ENCODE data around the gene CELF6. TPM values are rescaled to one million over a fixed set of nuclear protein-coding genes. Genes with fewer than 3 reads are reported as not detected.
A peak's percentile ranks its signal among the peaks of the same experiment; 100 is the strongest.

CELF6 gene
- total RNA-seq, 1 donor from 2014 or later, result not detected

DNA sequence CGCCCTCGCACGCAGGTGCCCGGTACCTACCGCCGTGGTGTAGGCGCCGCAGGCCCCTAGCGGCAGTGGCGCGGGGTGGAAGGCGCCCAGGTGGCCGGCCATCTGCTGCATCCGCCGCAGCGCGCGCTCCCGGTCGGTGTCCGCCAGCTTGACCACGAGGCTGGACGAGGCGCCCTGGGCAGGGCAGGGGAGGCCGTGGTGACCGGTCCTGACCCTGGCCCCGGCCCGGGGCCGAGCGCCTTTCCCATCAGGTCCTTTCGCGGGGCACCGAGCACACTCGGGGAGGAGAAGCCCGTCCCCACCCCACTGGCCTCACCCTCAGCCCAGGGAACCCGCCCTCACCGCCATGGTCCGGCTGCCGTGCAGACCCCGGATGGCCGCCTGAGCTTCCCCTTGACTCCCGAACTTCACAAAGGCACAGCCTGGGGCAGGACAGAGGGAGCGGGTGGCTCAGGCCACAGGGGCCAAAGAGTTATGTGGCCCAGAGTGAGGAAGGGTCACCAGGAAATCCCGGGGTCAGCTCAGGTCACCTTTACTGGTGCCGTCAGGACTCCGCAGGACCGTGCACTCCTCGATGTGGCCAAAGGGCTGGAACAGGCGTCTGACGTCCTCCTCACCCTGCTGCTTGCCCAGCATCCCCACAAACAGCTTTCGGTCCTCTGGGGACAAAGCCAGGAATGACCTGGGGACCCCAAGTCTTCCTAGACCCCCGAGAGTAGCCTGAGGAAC is 30.2 kb downstream of the CELF6 start:
- H3K9me3 ChIP-seq, result no peaks in the 10 kb centered on the region
- intact Hi-C loops (cut with DNase I), result no loop called here
- DNase-seq (ENCODE audit: low spot score in 2 of 2), result no peak
- H3K27ac ChIP-seq, result no peak overlapping the region
- no peak overlapping the region for H3K4me3 ChIP-seq
- TF ChIP-seq, protein P1, sequence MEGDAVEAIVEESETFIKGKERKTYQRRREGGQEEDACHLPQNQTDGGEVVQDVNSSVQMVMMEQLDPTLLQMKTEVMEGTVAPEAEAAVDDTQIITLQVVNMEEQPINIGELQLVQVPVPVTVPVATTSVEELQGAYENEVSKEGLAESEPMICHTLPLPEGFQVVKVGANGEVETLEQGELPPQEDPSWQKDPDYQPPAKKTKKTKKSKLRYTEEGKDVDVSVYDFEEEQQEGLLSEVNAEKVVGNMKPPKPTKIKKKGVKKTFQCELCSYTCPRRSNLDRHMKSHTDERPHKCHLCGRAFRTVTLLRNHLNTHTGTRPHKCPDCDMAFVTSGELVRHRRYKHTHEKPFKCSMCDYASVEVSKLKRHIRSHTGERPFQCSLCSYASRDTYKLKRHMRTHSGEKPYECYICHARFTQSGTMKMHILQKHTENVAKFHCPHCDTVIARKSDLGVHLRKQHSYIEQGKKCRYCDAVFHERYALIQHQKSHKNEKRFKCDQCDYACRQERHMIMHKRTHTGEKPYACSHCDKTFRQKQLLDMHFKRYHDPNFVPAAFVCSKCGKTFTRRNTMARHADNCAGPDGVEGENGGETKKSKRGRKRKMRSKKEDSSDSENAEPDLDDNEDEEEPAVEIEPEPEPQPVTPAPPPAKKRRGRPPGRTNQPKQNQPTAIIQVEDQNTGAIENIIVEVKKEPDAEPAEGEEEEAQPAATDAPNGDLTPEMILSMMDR (IDR thresholded peaks at IDR 0.05), result no peak
- no peaks in the 10 kb centered on the region for H3K27me3 ChIP-seq
- H3K4me1 ChIP-seq, result no peaks in the 10 kb centered on the region
- H3K36me3 ChIP-seq, result no peaks in the 10 kb centered on the region

DNA sequence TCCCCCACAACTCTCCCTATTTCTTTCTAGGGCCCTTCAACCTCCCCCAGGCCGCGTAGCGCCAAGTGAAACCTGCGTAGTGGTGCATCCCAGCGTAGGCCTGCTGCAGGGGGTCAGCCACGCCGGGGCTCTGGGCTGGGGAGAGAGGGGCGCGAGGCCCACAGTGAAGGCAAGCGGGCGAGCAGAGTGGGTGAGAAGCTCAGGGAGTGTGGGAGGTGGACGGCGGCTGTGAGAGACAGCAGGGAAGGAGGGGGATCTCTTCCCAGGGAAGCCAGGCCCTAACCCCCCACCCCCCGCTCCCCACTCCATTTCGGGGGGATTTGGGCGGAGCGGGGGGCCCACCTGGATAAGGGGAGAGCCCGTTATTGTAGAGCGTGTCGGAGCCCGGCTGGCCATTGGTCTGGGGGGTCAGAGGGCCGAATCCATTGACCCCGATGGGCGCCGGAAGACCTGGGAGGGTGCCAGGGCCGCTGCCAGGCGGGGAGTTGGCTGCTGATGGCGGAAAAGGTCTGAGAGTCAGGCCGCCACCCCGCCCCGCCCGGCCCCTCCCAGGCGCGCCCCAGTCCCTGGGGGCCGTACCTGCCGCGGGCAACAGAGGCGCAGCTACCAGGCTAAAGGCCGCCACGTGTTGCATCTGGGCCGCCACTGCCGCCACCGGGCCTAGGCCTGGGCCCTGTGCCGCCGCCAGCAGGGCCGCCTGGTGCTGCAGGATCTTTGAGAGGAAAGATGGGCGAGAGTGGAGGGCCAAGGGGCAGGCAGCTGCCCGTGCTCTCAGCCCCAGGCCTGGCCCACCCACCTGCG is 31.0 kb downstream of the CELF6 start:
- no peak for DNase-seq (ENCODE audit: low spot score in 2 of 2)
- Histone ChIP-seq H3K36me3 (no peaks in the 10 kb centered on the region), H3K27me3 (no peaks in the 10 kb centered on the region), H3K4me1 (no peaks in the 10 kb centered on the region), H3K9me3 (no peaks in the 10 kb centered on the region), H3K4me3 (no peak overlapping the region), H3K27ac (no peak overlapping the region)
- TF ChIP-seq, protein P1 (IDR thresholded peaks at IDR 0.05), result no peak
- intact Hi-C loops (cut with DNase I), result no loop called here

DNA sequence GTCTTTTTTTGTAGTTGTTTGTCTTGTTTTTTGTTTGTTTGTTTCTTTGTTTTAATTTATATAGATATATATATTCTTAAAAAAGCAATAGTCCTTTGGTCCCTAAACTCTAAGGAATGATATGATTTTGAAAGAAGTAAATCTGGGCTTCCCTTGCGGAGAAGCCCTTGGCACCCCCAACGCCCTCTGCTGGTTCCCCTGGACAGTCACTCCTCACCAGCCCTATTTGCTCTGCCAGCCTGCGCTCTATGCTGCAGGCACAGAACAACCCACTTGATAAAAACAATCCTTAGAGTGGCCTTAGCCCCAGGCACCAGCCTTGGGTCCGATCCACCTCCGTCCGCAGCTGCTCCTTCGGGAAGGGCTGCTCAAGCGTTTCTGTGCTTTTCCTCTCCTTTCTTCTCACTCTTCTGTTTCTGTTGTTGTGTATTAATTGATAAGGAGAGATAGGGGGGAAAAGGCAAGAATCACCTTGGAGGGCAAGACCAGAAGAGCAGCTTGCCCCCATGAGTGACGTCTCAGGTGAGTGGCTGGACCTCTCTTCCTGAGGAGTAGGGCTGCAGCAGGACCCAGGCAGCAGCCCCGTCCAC is 33.9 kb downstream of the CELF6 start:
- TF ChIP-seq, protein P1 (IDR thresholded peaks at IDR 0.05), result peak in 2 of 3 experiments; percentile 33 to 41
- no peaks in the 10 kb centered on the region for H3K36me3 ChIP-seq
- intact Hi-C loops (cut with DNase I), result loop anchor here (1.0 kb wide), 1 partner anchor 87 kb away; no protein-coding TSS in a partner anchor
- H3K9me3 ChIP-seq, result no peaks in the 10 kb centered on the region
- H3K27me3 ChIP-seq, result no peaks in the 10 kb centered on the region
- no peak overlapping the region for H3K4me3 ChIP-seq
- no peak for DNase-seq (ENCODE audit: low spot score in 2 of 2)
- no peaks in the 10 kb centered on the region for H3K4me1 ChIP-seq
- H3K27ac ChIP-seq, result no peak overlapping the region

DNA sequence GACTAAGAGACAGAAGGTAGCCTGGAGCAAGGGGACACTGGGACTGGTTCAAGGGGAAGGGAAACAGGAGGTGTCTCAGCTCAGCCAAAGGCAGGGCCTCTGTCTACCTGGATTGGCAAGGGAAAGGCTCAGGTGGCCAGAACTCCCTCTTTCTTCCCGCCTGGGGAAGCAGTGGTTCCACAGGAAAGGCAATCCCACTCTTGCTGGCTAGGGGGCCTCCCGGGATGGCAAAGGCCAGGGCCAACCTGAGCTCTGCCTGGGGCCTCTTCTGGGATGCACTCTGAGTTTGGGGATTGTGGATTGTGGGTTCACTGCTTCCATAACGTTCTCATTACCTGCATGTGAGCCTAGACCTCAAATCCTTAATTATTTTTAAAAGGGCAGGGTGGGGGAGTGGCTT is 34.6 kb downstream of the CELF6 start:
- H3K36me3 ChIP-seq, result no peaks in the 10 kb centered on the region
- H3K9me3 ChIP-seq, result no peaks in the 10 kb centered on the region
- H3K27me3 ChIP-seq, result no peaks in the 10 kb centered on the region
- no peaks in the 10 kb centered on the region for H3K4me1 ChIP-seq
- no peak for DNase-seq (ENCODE audit: low spot score in 2 of 2)
- TF ChIP-seq, protein P1 (IDR thresholded peaks at IDR 0.05), result no peak
- H3K27ac ChIP-seq, result no peak overlapping the region
- no peak overlapping the region for H3K4me3 ChIP-seq
- intact Hi-C loops (cut with DNase I), result no loop called here

DNA sequence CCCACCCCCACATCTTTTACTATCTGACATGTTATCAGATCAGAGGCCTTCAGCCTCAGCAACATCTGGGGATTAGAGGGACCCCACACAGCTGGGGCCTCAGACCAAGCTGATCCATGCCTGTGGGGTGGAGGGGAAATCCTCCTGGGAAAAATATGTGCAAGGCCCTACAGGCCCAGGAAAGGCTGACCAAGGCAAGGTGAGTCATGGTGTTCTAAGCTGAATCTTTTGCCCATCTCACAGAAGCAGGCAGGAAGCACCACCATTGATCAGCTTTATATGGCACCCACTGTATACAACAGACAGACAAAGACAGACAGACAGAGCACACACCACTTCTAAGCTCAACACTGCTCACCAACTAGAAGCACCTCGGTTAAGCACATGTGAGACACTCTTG is 35.2 kb downstream of the CELF6 start:
- Histone ChIP-seq H3K27ac (no peak overlapping the region), H3K4me1 (no peaks in the 10 kb centered on the region), H3K27me3 (no peaks in the 10 kb centered on the region), H3K4me3 (no peak overlapping the region), H3K9me3 (no peaks in the 10 kb centered on the region), H3K36me3 (no peaks in the 10 kb centered on the region)
- DNase-seq (ENCODE audit: low spot score in 2 of 2), result no peak
- TF ChIP-seq, protein P1 (IDR thresholded peaks at IDR 0.05), result no peak
- intact Hi-C loops (cut with DNase I), result no loop called here
